HS-27A (cell line): ENCODE measurements around the gene KLHL18.
"Not testable (repeated sequence)": the region's sequence is repeated elsewhere in the genome, so short reads cannot be mapped to it uniquely, and the experiment has no call there.

Source experiments
- DNase-seq: peaks from one replicate; pipeline ENCODE4 v3.0.0-alpha.2; 2012; ENCODE audit warnings: low read depth, missing footprints

The KLHL18 gene

DNA sequence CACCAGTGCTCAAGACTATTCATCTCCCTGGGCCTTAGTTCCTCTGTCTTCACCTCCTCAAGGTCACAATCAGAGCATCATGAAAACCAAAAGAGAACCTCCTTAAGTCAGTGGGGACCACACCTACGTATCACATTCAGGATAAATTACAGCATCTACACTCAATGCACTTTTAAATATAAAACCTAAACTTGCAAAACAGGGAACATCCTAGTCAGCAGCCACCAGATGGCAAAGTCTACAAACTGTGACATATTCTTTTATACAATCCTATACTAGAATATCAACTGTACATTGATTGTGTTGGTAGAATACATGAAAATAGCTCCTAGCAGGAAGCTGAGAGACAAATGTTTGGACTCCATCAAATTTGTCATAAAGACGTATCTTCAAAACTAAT lies 8.1 kb upstream of the KLHL18 start:
- no peak for DNase-seq

DNA sequence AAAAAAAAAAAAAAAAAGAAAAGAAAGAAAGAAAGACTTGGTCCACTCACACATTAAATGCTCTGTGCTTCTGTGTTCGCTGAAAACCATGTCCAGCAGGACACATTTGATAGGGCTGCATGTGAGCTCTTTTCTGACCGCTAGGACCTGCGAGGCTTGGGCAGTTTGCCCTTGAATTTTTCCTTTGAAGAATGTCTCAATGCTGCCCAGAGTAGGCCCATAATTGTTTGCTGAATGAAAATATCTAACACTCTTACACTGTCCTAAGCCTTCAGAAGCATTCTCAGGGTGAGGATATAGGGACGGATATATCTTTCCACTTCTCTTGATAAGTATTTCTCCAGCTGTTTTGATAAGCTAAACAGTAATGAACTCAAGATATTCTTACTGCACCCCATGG lies 6.2 kb upstream of the KLHL18 start:
- DNase-seq: no peak

- DNase-seq: no peak
Measured at GRCh38 chr3:47280519-47280918, 2.2 kb upstream of the KLHL18 start.

GRCh38 chr3:47283193-47283537 lies 421 bp downstream of the KLHL18 start:
- DNase-seq: no peak

DNA sequence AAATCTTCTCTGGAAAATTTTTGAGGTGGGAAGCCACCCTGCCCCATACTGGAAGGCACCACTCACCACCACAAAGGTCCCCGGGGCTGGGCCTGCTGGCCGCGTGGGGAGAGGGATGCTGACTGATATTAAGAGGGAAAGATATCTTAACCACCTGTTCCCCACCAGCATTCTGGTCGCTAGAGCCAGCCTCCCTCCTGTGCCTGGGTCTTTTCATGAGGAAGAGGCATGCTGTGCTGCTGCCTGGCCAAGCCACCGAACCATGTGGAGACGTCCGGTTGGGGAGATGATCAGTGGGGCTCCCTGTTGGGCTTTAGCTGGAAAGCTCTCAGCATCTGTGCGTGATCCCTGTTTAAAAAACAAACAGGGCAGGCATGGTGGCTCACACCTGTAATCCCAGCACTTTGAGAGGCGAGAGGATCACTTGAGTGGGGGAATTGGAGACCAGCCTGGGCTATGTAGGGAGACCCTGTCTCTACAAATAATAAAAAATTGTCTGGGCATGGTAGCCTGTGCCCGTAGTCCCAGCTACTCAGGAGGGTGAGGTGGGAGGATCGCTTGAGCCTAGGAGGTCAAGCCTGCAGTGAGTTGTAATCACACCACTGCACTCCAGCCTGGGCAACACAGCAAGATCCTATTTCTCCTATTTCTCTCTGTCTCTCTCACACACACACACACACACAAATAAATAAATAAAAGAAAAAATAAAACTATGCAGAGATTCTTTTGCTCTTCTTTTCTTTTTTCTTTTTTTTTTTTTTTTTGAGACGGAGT lies 1.0 kb downstream of the KLHL18 start:
- DNase-seq: no peak

DNA sequence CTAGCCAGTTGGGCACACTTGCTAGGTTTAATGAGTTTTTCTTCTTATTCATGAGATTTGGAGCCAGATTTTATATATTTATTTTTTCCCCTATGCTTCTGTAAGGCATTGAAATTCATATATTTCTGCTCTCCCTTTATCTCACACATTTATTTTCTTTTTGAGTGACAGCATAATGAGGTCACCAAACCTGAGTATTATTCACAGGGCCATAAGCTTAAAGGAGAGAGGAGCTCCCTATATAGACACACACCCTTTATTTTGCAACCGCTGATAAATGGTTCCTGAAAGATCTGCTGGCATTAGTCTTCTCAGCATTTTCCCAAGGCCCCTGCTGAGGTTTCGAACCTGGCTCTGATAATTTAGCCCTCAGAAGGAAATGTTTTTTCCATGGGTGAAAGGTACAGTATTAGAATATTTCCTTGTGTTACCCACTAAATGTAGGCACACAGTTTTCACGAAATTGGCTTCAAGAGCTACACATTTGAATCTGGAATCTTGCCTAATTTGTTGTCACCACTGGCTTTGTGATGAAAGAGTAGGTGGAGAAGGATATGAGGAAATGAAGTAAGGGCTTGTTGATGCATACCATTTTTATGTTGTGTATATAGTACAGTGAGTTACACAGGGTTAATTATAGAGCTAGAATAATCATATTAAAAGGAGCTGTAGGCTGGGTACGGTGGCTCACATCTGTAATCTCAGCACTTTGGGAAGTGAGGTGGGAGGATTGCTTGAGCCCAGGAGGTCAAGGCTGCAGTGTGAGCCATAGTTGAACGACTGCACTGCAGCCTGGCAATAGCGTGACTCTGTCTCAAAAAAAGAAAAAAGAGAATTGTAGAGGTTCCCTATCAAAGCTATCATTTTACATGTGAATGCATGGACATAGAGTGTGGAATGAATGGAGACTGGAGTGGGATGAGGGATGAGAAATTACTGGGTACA lies 6.5 kb downstream of the KLHL18 start:
- no peak for DNase-seq

DNA sequence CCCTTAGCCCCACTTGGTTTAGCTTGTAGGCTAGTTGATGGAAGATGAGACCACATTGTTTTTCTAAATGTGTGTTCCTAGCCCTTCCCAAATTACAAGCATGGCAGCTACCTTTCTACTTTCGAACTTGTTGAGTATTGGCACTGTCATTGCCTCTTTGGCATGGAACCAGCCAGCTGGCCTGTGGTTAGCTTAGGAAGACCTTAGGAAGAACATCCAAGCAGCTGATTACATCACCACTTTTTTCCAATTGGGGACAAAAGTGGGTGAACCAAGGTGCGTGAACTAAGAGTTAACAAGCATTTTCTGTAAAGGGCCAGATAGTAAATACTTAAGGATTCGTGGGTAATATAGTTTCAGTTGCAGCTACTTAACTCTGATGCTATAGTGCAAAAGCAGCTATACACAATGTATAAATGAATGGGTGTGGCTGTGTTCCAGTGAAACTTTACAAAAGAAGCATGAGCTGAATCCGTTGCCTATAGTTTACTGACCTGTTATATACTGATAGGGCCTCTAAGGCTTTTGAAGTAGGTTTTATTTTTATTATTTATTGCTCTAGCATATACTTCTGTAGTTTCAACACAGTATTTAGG lies 8.5 kb downstream of the KLHL18 start:
- no peak for DNase-seq

DNA sequence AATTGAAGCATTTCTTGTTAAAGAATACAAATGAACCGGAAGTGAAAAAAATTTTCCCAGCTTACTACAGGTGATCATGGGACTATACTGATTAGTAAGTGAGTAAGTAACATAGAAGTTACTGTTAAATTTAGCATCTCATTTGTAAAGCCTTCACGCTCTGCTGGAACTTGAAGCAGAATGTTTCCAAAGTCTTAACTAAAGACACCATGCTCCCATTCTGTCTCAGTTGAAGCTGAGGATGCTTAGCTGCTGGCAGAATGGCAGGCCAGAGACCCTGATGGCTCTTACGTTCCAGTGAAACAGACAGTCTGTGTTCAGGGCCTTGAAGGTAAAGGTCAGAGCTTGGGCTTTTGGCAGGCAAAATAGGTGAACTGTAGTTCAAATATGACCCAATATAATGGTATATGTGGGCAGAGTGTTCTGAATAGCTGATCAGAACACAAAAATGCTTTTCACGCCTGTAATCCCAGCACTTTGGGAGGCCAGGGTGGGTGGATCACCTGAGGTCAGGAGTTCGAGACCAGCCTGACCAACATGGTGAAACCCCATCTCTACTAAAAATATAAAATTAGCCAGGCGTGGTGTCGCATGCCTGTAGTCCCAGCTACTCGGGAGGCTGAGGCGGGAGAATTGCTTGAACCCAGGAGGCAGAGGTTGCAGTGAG lies 9.1 kb downstream of the KLHL18 start:
- DNase-seq: not testable (repeated sequence)

DNA sequence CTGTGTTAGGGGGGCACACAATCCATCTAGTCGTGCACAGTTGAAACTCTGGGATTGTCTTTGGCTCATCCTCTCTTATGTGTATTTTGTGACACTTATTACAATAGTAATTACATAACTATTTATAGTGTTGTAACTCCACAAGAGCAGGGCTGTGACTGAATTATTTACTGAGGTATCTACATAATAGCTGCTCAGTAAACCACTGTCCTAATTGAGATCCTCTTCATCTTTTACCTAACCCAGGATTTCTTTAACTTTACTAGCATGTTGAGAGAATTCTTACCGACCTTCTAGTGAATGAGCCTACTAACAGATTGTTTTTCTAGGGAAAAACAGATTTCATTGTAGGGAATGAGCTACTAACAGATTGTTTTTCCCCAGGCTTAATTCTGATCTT lies 11.1 kb downstream of the KLHL18 start:
- no peak for DNase-seq

DNA sequence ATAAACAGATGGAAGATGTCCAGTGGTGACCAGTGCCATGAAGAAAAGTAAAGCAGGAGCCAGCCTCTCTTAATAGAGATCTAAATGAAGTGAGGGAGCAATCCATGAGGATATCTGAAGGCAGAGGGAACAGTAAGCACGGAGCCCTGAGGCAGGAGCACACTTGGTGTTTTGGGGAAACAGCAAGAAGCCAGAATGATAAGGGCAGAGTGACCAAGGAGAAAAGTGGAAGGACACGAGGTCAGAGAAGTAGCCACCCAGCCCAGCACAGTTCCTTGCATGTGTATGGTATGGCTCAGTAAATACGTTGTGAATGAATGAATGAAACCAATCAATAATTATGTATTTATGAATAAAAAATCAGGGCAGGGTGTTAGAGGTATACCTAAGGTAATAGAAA lies 11.6 kb downstream of the KLHL18 start:
- DNase-seq: no peak

GRCh38 chr3:47295322-47295721 lies 12.6 kb downstream of the KLHL18 start:
- DNase-seq: no peak

DNA sequence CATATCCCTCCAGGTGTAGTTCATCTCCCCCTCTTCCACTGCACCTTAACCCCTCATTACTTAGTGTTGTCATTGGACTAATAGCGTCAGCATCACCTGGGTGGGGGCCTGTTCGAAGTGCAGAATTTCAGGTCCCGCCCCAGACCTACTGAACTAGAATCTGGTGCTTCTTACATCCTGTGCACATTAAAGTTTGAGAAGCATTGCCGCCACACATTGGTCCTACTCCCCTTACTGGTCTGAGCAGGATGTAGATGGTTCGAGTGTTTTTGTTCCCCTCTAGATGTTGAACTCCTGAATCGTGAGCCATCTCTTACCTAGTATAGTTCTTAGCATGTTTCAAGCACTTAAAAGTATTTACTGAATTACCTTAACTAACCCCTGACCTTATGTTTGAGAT lies 13.2 kb downstream of the KLHL18 start:
- DNase-seq: no peak

DNA sequence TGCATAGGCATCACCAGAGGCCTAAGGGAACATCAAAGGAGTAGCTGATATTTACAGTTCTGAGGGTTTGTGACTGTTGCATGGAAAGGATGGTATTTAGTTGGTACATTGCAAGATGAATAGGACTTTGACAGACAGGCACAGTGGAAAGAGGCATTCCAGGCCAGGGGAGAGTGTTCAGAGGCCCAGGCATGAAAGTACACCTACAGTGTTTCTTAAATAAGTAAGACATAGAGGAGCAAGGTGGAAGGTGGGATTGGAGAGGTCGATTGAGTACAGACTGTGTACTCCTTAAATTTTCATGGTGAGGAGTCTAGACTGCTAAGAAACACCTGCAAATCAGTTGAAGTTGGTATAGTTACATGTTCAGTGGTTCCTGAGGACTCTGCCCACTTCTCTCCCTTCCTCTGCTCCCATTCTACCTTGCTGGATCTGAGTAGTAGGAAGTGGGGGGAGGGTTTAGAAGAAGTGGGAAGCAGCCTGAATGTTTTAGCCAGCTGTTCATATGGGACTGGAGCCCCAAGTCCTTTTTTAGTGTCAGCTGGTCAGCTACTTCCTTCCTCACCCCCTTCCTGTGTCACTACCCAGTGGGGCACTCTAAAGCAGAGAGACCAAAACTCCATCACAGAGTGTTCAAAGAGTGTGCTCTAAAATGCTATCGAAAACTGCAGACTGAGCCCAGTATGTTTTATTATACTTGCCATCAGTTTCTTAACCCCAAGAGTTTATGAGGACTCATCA lies 14.0 kb downstream of the KLHL18 start:
- DNase-seq: no peak

GRCh38 chr3:47298439-47298838 lies 15.7 kb downstream of the KLHL18 start:
- no peak for DNase-seq

DNA sequence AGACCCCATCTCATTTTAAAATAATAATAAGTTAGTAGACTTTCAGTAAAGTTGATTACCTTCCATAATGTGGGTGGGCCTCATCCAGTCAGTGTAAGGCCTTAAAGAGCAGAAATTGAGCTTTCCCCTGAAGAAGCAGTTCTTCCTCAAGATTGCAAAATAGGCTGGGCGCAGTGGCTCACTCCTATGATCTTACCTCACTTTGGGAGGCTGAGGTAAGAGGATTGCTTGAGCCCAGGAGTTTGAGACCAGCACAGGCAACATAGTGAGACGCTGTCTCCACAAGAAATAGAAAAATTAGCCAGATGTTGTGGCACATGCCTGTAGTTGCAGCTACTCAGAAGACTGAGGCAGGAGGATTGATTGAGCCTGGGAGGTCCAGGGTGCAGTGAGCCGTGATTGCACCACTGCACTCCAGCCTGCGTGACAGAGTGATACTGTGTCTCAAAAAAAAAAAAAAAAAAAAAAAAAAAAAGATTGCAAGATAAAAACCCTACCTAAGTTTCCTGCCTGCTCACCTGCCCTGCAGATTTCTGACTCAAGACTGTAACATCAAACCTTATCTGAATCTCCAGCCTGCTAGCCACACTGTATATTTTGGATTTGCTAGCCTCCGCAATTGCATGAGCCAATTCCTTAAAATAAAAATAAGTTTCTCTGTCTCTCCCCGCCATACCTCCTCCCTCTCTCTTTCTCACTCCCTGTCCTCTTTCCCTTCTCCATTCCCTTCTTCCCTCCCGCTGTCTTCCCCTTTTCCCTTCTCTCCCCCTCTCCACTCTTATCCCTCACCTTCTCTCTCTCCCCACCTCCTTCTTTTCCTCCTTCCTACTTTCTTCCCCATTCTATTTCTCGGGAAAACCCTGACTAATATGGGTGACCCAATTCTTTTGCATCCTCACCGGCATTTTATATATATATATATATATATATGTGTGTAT lies 16.9 kb downstream of the KLHL18 start:
- DNase-seq: no peak

- no peak for DNase-seq
Measured at GRCh38 chr3:47301456-47301855, 18.7 kb downstream of the KLHL18 start.

- DNase-seq: no peak
Measured at GRCh38 chr3:47306022-47306421, 23.3 kb downstream of the KLHL18 start.

- not testable (repeated sequence) for DNase-seq
Measured at GRCh38 chr3:47309231-47309630, 26.5 kb downstream of the KLHL18 start.

DNA sequence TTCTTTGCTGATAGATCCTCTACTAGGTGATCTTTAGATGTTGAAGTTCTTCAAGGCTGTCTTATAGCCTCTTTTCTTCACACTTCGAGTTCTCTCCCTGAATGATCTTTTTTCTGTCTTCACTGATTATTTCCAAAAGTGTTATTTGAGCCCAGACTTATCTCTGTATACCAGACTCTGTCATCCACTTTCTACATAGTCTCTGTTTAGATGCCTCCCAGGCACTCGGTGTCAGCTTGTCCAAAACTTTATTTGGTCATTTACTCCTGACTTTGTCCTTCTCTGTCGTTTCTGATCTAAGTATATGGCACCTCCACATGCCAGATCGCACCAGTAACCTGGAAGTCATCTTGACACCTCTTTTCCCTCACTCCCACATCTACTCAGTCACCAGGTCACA lies 27.6 kb downstream of the KLHL18 start:
- no peak for DNase-seq

DNA sequence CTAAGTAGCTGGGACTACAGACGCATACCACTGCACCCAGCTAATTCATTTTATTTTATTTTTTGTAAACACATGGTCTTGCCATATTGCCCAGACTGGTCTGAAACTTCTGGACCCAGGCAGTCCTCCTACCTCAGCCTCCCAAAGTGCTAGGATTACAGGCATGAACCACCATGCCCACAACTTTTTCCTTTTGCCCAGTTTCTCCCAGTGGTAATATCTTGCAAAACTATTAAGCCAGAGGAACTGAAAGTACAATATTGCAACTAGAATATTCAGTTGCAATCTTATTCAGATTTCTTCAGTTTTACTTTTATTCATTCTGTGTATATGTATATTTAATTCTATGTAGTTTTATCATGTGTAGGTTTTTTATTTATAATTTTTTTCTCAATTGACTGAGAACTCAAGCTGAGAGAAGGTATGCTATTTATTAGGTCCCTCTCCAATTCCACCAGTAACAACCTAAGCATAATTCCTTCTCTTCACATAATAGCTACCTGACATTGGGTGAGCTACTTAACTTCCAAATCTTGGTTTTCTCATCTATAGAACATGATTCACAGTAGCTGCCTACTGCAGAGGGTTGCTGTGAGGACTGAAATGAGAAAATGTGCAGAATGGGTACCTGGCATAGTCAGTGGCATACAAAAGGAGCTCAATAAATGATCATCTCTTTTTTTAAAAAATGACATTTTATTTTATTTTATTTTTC lies 30.8 kb downstream of the KLHL18 start:
- no peak for DNase-seq
